NCI-H526 (cell line): ENCODE data around the gene SUZ12.
"Not testable (repeated sequence)": the region's sequence is repeated elsewhere in the genome, so short reads cannot be mapped to it uniquely, and the experiment has no call there.

ENCODE experiments used
- DNase-seq, 2 experiments: peaks; one replicate each; lab custom pipeline; 2025; lab: John Stamatoyannopoulos, UW

The SUZ12 gene

DNA sequence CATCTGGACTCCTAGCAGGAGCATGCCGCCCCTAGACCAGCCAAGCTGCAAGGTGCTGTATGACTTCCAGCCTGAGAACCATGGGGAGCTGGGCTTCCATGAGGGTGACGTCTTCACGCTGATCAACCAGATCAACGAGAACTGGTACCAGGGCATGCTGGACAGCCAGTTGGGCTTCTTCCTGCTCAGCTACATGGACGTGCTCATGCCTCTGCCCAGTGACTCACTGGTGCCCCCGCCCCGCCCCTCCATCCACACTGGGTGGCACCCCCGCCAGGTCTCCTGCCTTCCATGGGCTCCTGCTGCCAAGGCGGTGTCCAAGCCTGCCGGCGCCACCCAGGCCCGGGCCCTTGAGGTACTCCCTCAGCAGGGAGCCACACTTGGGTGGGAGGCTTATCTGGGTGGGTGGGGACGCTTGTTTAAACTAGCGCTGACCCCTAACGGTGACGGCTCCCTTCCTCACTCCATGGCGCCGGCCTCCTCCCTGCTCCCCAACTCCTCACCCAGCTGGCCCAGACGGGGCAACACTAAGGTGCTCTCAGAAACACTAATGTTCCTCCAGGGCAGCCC is 104.6 kb downstream of the SUZ12 start:
- DNase-seq = not testable (repeated sequence)

DNA sequence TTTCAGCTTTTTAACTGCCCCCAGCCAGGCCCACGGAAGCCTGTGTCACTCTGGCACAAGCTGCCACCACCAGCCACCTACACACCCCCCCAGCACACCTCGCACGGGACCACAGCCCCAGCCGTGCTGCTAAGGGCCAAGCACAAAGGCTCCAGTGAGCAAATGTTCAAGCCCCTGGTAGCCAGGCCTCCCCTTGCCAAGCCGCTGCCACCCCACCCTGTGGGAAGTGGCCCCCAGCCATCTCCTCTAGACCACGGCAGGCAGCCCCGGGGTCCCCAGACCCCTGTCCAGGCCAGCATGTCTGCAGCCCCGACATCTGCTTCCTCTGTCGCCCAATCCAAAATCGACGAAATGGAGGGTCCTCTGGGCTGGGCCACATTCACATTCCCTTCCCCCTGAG is 105.5 kb downstream of the SUZ12 start:
- not testable (repeated sequence) for DNase-seq

DNA sequence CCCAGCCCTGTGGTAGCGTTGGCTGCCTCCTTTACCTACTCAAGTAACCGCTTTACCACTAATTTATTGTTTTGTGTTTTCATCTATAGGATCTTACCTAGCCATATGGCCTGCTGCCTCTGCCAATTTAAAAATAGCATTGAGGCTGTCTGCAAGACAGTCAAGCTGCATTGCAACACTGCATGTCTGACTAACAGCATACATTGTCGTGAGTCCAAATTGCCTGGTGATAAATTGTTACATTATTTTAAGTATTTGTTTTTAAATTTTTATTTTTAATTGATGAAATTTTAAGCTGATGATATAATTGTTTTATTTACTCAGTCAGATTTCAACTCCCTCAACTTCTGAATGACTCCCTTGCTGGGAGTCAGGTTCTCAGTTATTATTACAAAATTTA is 108.8 kb downstream of the SUZ12 start:
- not testable (repeated sequence) for DNase-seq

DNA sequence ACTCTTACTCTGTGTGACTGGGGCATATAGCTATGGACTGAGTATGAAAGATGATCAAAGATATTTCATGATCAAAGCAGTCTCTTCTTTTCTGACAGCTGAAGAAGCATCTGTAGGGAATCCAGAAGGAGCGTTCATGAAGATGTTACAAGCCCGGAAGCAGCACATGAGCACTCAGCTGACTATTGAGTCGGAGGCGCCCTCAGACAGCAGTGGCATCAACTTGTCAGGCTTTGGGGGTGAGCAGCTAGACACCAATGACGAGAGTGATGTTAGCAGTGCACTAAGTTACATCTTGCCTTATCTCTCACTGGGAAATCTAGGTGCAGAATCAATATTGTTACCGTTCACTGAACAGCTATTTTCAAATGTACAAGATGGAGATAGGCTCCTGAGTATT is 110.9 kb downstream of the SUZ12 start:
- not testable (repeated sequence) for DNase-seq
